Measurements from ENCODE around the gene BTBD6.

Gene BTBD6

GRCh38 chr14:105250008-105250366 is 1.7 kb downstream of the BTBD6 start:
- no peak for TF ChIP-seq ISL1 (CRISPR knock-in tag; IDR thresholded peaks at IDR 0.05)
- TF ChIP-seq TCF4 (CRISPR knock-in tag; IDR thresholded peaks at IDR 0.05; ENCODE audit: borderline replicate concordance): no peak
- TF ChIP-seq GLIS3 (CRISPR knock-in tag; IDR thresholded peaks at IDR 0.05): no peak
- no peak for TF ChIP-seq RARB (CRISPR knock-in tag; IDR thresholded peaks at IDR 0.05)
- TF ChIP-seq ZC3H10 (CRISPR knock-in tag; IDR thresholded peaks at IDR 0.05): no peak
- TF ChIP-seq OSR1 (CRISPR knock-in tag; IDR thresholded peaks at IDR 0.05): no peak
- TF ChIP-seq CREB5 (CRISPR knock-in tag; IDR thresholded peaks at IDR 0.05; ENCODE audit: low read depth): no peak
- TF ChIP-seq POU6F1 (CRISPR knock-in tag; IDR thresholded peaks at IDR 0.05; ENCODE audit: borderline replicate concordance, low read depth): no peak
- TF ChIP-seq TSHZ2 (CRISPR knock-in tag; IDR thresholded peaks at IDR 0.05): no peak
- TF ChIP-seq ZNF70 (CRISPR knock-in tag; IDR thresholded peaks at IDR 0.05): no peak
- no peak for TF ChIP-seq CSDC2 (CRISPR knock-in tag; IDR thresholded peaks at IDR 0.05)
- no peak for TF ChIP-seq ZNF565 (CRISPR knock-in tag; conservative IDR thresholded peaks at IDR 0.05; ENCODE audit: low read depth)
- TF ChIP-seq BACH2 (CRISPR knock-in tag; IDR thresholded peaks at IDR 0.05; ENCODE audit: borderline replicate concordance): no peak
- no peak for TF ChIP-seq PPARA (CRISPR knock-in tag; IDR thresholded peaks at IDR 0.05; ENCODE audit: borderline replicate concordance)
- no peak for TF ChIP-seq TOX (CRISPR knock-in tag; IDR thresholded peaks at IDR 0.05; ENCODE audit: borderline replicate concordance)
- no peak for TF ChIP-seq ZFP3 (CRISPR knock-in tag; IDR thresholded peaks at IDR 0.05)
- no peak for TF ChIP-seq CSRNP3 (CRISPR knock-in tag; IDR thresholded peaks at IDR 0.05)
- TF ChIP-seq PATZ1 (CRISPR knock-in tag; IDR thresholded peaks at IDR 0.05; ENCODE audit: borderline replicate concordance): no peak
- no peak for TF ChIP-seq SNAI2 (CRISPR knock-in tag; IDR thresholded peaks at IDR 0.05)
- no peak for TF ChIP-seq ARNTL (CRISPR knock-in tag; IDR thresholded peaks at IDR 0.05; ENCODE audit: borderline replicate concordance, low read depth)
- no peak for ATAC-seq

- TF ChIP-seq CSRNP3 (CRISPR knock-in tag; IDR thresholded peaks at IDR 0.05) (no peak), TCF4 (CRISPR knock-in tag; IDR thresholded peaks at IDR 0.05; ENCODE audit: borderline replicate concordance) (no peak), ZFP3 (CRISPR knock-in tag; IDR thresholded peaks at IDR 0.05) (no peak), RARB (CRISPR knock-in tag; IDR thresholded peaks at IDR 0.05) (no peak), BACH2 (CRISPR knock-in tag; IDR thresholded peaks at IDR 0.05; ENCODE audit: borderline replicate concordance) (no peak)
- no peak for ATAC-seq
Observed at GRCh38 chr14:105250986-105251385, 2.7 kb downstream of the BTBD6 start.
